ENCODE measurements around the gene IL11RA. TPM values are rescaled to one million over a fixed set of nuclear protein-coding genes. Genes with fewer than 3 reads are reported as not detected.

IL11RA gene
- total RNA-seq, 2 experiments from 2014 or later, result 16.7 to 20.1 TPM

GRCh38 chr9:34647651-34648050 is 4.3 kb upstream of the IL11RA start:
- H3K79me2 ChIP-seq (ENCODE audit: insufficient read depth, low read depth, low read length), result peaks cover 11% of the 10 kb centered on the region; the same call in 1 of the 2 replicates
- BruUV-seq (replicated peaks), result no TSS peak
- H4K20me1 ChIP-seq (ENCODE audit: insufficient read depth, low read length), result no peaks in the 10 kb centered on the region
- ChIA-PET CTCF (ENCODE audit: unreplicated experiment) (interaction anchor here (1.7 to 3.5 kb wide), 2 partner anchors 11 to 14 kb away, joined by 6 to 35 read pairs; partner anchors contain the start of gene SIGMAR1), POLR2A (interaction anchor here (0.6 to 5.2 kb wide), 3 partner anchors 11 to 675 kb away, joined by 3 to 66 read pairs (median 3); partner anchors contain the start of gene SIGMAR1)
- H3K27ac ChIP-seq (ENCODE audit: low read depth, low read length, poor library complexity, severe bottlenecking), result no peak overlapping the region
- no peak overlapping the region for H2AFZ ChIP-seq (ENCODE audit: low read length)
- H3K9me2 ChIP-seq (ENCODE audit: insufficient read depth, low read length), result no peaks in the 10 kb centered on the region
- H3K36me3 ChIP-seq (ENCODE audit: insufficient read depth, low read length), result peaks cover 23% of the 10 kb centered on the region
- H3K9me3 ChIP-seq (ENCODE audit: low read length), result no peaks in the 10 kb centered on the region
- DNase-seq (ENCODE audit: low spot score), result no peak
- H3K4me3 ChIP-seq (ENCODE audit: low read depth, low read length, poor library complexity, severe bottlenecking), result peak overlapping the region; percentile 80
- intact Hi-C loops (cut with micrococcal nuclease; ENCODE audit: unreplicated experiment), result no loop called here
- TF ChIP-seq CTCF (conservative IDR thresholded peaks at IDR 0.05; ENCODE audit: low read length) (no peak), EZH2phosphoT487 (IDR thresholded peaks at IDR 0.05; ENCODE audit: borderline replicate concordance, low read depth, low read length) (no peak)
- H3K4me2 ChIP-seq (ENCODE audit: low read length), result peak overlapping the region; percentile 84
- H3K4me1 ChIP-seq (ENCODE audit: insufficient read depth, low read length, poor library complexity, severe bottlenecking), result peaks cover 26% of the 10 kb centered on the region

- no peak for DNase-seq (ENCODE audit: low spot score)
- Histone ChIP-seq H3K27ac (ENCODE audit: low read depth, low read length, poor library complexity, severe bottlenecking) (no peak overlapping the region), H3K9me2 (ENCODE audit: insufficient read depth, low read length) (no peaks in the 10 kb centered on the region), H3K79me2 (ENCODE audit: insufficient read depth, low read depth, low read length) (peaks cover 11% of the 10 kb centered on the region; the same call in 1 of the 2 replicates), H3K4me2 (ENCODE audit: low read length) (peak overlapping the region; percentile 84; the same call in 1 of the 2 replicates), H3K4me1 (ENCODE audit: insufficient read depth, low read length, poor library complexity, severe bottlenecking) (peaks cover 26% of the 10 kb centered on the region), H3K9me3 (ENCODE audit: low read length) (no peaks in the 10 kb centered on the region), H3K36me3 (ENCODE audit: insufficient read depth, low read length) (peaks cover 23% of the 10 kb centered on the region), H3K4me3 (ENCODE audit: low read depth, low read length, poor library complexity, severe bottlenecking) (no peak overlapping the region), H4K20me1 (ENCODE audit: insufficient read depth, low read length) (no peaks in the 10 kb centered on the region), H2AFZ (ENCODE audit: low read length) (no peak overlapping the region)
- no TSS peak for BruUV-seq (replicated peaks)
- CTCF ChIA-PET (ENCODE audit: unreplicated experiment), result interaction anchor here (3.5 kb wide), 1 partner anchor 12 kb away, joined by 35 read pairs; the partner anchor contains the start of gene SIGMAR1
- TF ChIP-seq EZH2phosphoT487 (IDR thresholded peaks at IDR 0.05; ENCODE audit: borderline replicate concordance, low read depth, low read length) (no peak), CTCF (conservative IDR thresholded peaks at IDR 0.05; ENCODE audit: low read length) (no peak)
- POLR2A ChIA-PET, result interaction anchor here (5.2 kb wide), 1 partner anchor 12 kb away, joined by 66 read pairs; the partner anchor contains the start of gene SIGMAR1
- intact Hi-C loops (cut with micrococcal nuclease; ENCODE audit: unreplicated experiment), result no loop called here
Observed at GRCh38 chr9:34648673-34649072, 3.3 kb upstream of the IL11RA start.

GRCh38 chr9:34650816-34651215 is 1.2 kb upstream of the IL11RA start:
- Histone ChIP-seq H3K9me3 (ENCODE audit: low read length) (no peaks in the 10 kb centered on the region), H3K27ac (ENCODE audit: low read depth, low read length, poor library complexity, severe bottlenecking) (no peak overlapping the region), H3K9me2 (ENCODE audit: insufficient read depth, low read length) (no peaks in the 10 kb centered on the region), H4K20me1 (ENCODE audit: insufficient read depth, low read length) (no peaks in the 10 kb centered on the region), H3K4me1 (ENCODE audit: insufficient read depth, low read length, poor library complexity, severe bottlenecking) (peaks cover 19% of the 10 kb centered on the region), H3K79me2 (ENCODE audit: insufficient read depth, low read depth, low read length) (peaks cover 11% of the 10 kb centered on the region; the same call in 1 of the 2 replicates), H3K4me3 (ENCODE audit: low read depth, low read length, poor library complexity, severe bottlenecking) (no peak overlapping the region), H3K4me2 (ENCODE audit: low read length) (no peak overlapping the region), H3K36me3 (ENCODE audit: insufficient read depth, low read length) (peaks cover 23% of the 10 kb centered on the region), H2AFZ (ENCODE audit: low read length) (no peak overlapping the region)
- DNase-seq (ENCODE audit: low spot score), result no peak
- POLR2A ChIA-PET, result interaction anchor here (0.7 to 1.1 kb wide), 2 partner anchors 13 to 200 kb away, joined by 3 read pairs; partner anchors contain the start of gene SIGMAR1
- intact Hi-C loops (cut with micrococcal nuclease; ENCODE audit: unreplicated experiment), result no loop called here
- TF ChIP-seq EZH2phosphoT487 (IDR thresholded peaks at IDR 0.05; ENCODE audit: borderline replicate concordance, low read depth, low read length) (no peak), CTCF (conservative IDR thresholded peaks at IDR 0.05; ENCODE audit: low read length) (no peak)
- CTCF ChIA-PET (ENCODE audit: unreplicated experiment), result no interaction called here
- BruUV-seq (replicated peaks), result no TSS peak

All from OCI-LY7 (cell line).